ENCODE measurements around the gene ZBTB8B.
"Not testable (repeated sequence)": the region's sequence is repeated elsewhere in the genome, so short reads cannot be mapped to it uniquely, and the experiment has no call there.

The ZBTB8B gene

GRCh38 chr1:32471695-32472362, 7.0 kb downstream of the ZBTB8B start:
- no peak for TF ChIP-seq CTCF (conservative IDR thresholded peaks at IDR 0.05; ENCODE audit: control insufficient read depth, insufficient read depth, low read depth, low read length)
- H3K4me3 ChIP-seq (ENCODE audit: control insufficient read depth, low read depth, low read length) = no peak overlapping the region
- no peak for DNase-seq (ENCODE audit: low read depth)

- not testable (repeated sequence) for H3K4me3 ChIP-seq (ENCODE audit: control insufficient read depth, low read depth, low read length); DNase-seq (ENCODE audit: low read depth)
Measured at GRCh38 chr1:32472966-32473365, 8.1 kb downstream of the ZBTB8B start.

GRCh38 chr1:32474954-32475353, 10.1 kb downstream of the ZBTB8B start:
- TF ChIP-seq CTCF (conservative IDR thresholded peaks at IDR 0.05; ENCODE audit: control insufficient read depth, insufficient read depth, low read depth, low read length) = no peak
- H3K4me3 ChIP-seq (ENCODE audit: control insufficient read depth, low read depth, low read length) = no peak overlapping the region
- no peak for DNase-seq (ENCODE audit: low read depth)

GRCh38 chr1:32480003-32480402, 15.1 kb downstream of the ZBTB8B start:
- no peak for TF ChIP-seq CTCF (conservative IDR thresholded peaks at IDR 0.05; ENCODE audit: control insufficient read depth, insufficient read depth, low read depth, low read length)
- no peak for DNase-seq (ENCODE audit: low read depth)
- no peak overlapping the region for H3K4me3 ChIP-seq (ENCODE audit: control insufficient read depth, low read depth, low read length)

- no peak for TF ChIP-seq CTCF (conservative IDR thresholded peaks at IDR 0.05; ENCODE audit: control insufficient read depth, insufficient read depth, low read depth, low read length)
- no peak for DNase-seq (ENCODE audit: low read depth)
- no peak overlapping the region for H3K4me3 ChIP-seq (ENCODE audit: control insufficient read depth, low read depth, low read length)
Measured at GRCh38 chr1:32480761-32481160, 15.9 kb downstream of the ZBTB8B start.

- H3K4me3 ChIP-seq (ENCODE audit: control insufficient read depth, low read depth, low read length); DNase-seq (ENCODE audit: low read depth): not testable (repeated sequence)
Measured at GRCh38 chr1:32481788-32482187, 16.9 kb downstream of the ZBTB8B start.

- H3K4me3 ChIP-seq (ENCODE audit: control insufficient read depth, low read depth, low read length) = no peak overlapping the region
- no peak for TF ChIP-seq CTCF (conservative IDR thresholded peaks at IDR 0.05; ENCODE audit: control insufficient read depth, insufficient read depth, low read depth, low read length)
- DNase-seq (ENCODE audit: low read depth) = no peak
Measured at GRCh38 chr1:32485554-32486255, 20.8 kb downstream of the ZBTB8B start.

Measured in fibroblast of mammary gland (primary cell).